Dedifferentiated amniotic fluid mesenchymal stem cell (primary cell): ENCODE measurements around the gene DECR2.
"Not testable (repeated sequence)": the region's sequence is repeated elsewhere in the genome, so short reads cannot be mapped to it uniquely, and the experiment has no call there.

Experiments
- DNase-seq: peaks from one replicate; pipeline ENCODE4 v3.0.0-alpha.2; 2016; ENCODE audit errors: extremely low spot score

DECR2 gene

GRCh38 chr16:366476-366875, 35.2 kb upstream of the DECR2 start:
- no peak for DNase-seq

- DNase-seq: no peak
Observed at GRCh38 chr16:367333-367903, 34.3 kb upstream of the DECR2 start.

- DNase-seq: no peak
Observed at GRCh38 chr16:368388-369158, 33.1 kb upstream of the DECR2 start.

GRCh38 chr16:369275-369865, 32.3 kb upstream of the DECR2 start:
- no peak for DNase-seq

GRCh38 chr16:369866-370436, 31.7 kb upstream of the DECR2 start:
- DNase-seq: no peak

GRCh38 chr16:370443-370842, 31.2 kb upstream of the DECR2 start, which contains the start of gene MRPL28:
MRPL28 (minus strand) TSS chr16:370538; CDS start chr16:370218, 320 bp downstream.
- peak; percentile 96 for DNase-seq

- DNase-seq: no peak
Observed at GRCh38 chr16:370979-371514, 30.6 kb upstream of the DECR2 start.

- DNase-seq: no peak
Observed at GRCh38 chr16:371515-372301, 30.0 kb upstream of the DECR2 start.

- DNase-seq: no peak
Observed at GRCh38 chr16:372302-372983, 29.2 kb upstream of the DECR2 start.

- no peak for DNase-seq
Observed at GRCh38 chr16:373020-373598, 28.6 kb upstream of the DECR2 start.

- DNase-seq: no peak
Observed at GRCh38 chr16:373848-374615, 27.7 kb upstream of the DECR2 start.

GRCh38 chr16:374616-374926, 27.1 kb upstream of the DECR2 start:
- DNase-seq: no peak

- no peak for DNase-seq
Observed at GRCh38 chr16:375212-375611, 26.5 kb upstream of the DECR2 start.

- DNase-seq: no peak
Observed at GRCh38 chr16:375927-376816, 25.5 kb upstream of the DECR2 start.

GRCh38 chr16:376817-377418, 24.8 kb upstream of the DECR2 start:
- DNase-seq: no peak

GRCh38 chr16:377419-377951, 24.2 kb upstream of the DECR2 start:
- DNase-seq: no peak

- not testable (repeated sequence) for DNase-seq
Observed at GRCh38 chr16:378113-378820, 23.4 kb upstream of the DECR2 start.

GRCh38 chr16:378821-379182, 22.9 kb upstream of the DECR2 start:
- DNase-seq: no peak
